Measurements from ENCODE around the gene KLHL26. TPM values are rescaled to one million over a fixed set of nuclear protein-coding genes. Genes with fewer than 3 reads are reported as not detected.

The KLHL26 gene
- polyA plus RNA-seq, 1 donor from 2014 or later: 4.7 TPM

DNA sequence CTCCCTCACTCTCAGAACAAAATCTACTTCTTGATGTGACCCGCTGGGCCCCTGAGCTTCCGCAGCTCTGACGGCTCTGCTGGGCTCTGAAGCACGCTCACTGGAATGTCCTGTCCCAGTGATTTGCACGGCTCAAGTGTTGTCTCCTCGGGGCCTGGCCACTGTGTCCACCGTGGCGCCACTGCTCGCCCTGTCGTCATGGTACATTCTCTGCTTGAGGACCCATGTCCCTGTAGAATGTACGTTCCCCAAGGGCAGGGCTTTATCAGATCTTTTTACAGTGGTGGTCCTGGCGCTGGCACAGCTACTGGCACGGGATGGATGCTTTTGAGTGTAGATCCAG is 12.1 kb downstream of the KLHL26 start:
- H3K27me3 ChIP-seq (ENCODE audit: insufficient read depth, low read depth, low read length): no peaks in the 10 kb centered on the region
- no peaks in the 10 kb centered on the region for H3K79me2 ChIP-seq (replicated peaks; ENCODE audit: insufficient read depth, low read length)
- no peak overlapping the region for H3K4me3 ChIP-seq (ENCODE audit: low read length)
- TF ChIP-seq EZH2 (IDR thresholded peaks at IDR 0.05; ENCODE audit: borderline replicate concordance, insufficient read depth, low read length, poor library complexity, severe bottlenecking): no peak
- H3K36me3 ChIP-seq (ENCODE audit: insufficient read depth, low read length): no peaks in the 10 kb centered on the region
- H3K27ac ChIP-seq (ENCODE audit: low read length): no peak overlapping the region
- H4K20me1 ChIP-seq (ENCODE audit: insufficient read depth): no peaks in the 10 kb centered on the region
- H3K9me3 ChIP-seq (ENCODE audit: low read length): no peaks in the 10 kb centered on the region
- no peak overlapping the region for H3K9ac ChIP-seq (ENCODE audit: low read length)
- no peaks in the 10 kb centered on the region for H3K9me2 ChIP-seq (ENCODE audit: insufficient read depth, low read length)
- no peak overlapping the region for H3K4me2 ChIP-seq (ENCODE audit: low read length)
- no peak overlapping the region for H2AFZ ChIP-seq (ENCODE audit: low read depth, low read length)
- H3F3A ChIP-seq (ENCODE audit: insufficient read depth, low read length, poor library complexity, severe bottlenecking): no peaks in the 10 kb centered on the region

- no peak for TF ChIP-seq REST (IDR thresholded peaks at IDR 0.05; ENCODE audit: borderline replicate concordance)
- peak; percentile 26 for TF ChIP-seq POLR2AphosphoS5 (IDR thresholded peaks at IDR 0.05)
- Histone ChIP-seq H3F3A (ENCODE audit: insufficient read depth, low read length, poor library complexity, severe bottlenecking) (no peaks in the 10 kb centered on the region), H3K9me2 (ENCODE audit: insufficient read depth, low read length) (no peaks in the 10 kb centered on the region), H3K9me3 (ENCODE audit: low read length) (no peaks in the 10 kb centered on the region), H3K9ac (ENCODE audit: low read length) (no peak overlapping the region), H3K36me3 (ENCODE audit: insufficient read depth, low read length) (no peaks in the 10 kb centered on the region), H3K79me2 (replicated peaks; ENCODE audit: insufficient read depth, low read length) (no peaks in the 10 kb centered on the region), H3K4me2 (ENCODE audit: low read length) (no peak overlapping the region), H2AFZ (ENCODE audit: low read depth, low read length) (no peak overlapping the region), H4K20me1 (ENCODE audit: insufficient read depth) (no peaks in the 10 kb centered on the region), H3K27me3 (ENCODE audit: insufficient read depth, low read depth, low read length) (no peaks in the 10 kb centered on the region), H3K27ac (ENCODE audit: low read length) (no peak overlapping the region), H3K4me3 (ENCODE audit: low read length) (no peak overlapping the region)
Measured at GRCh38 chr19:18649371-18650020, 12.7 kb downstream of the KLHL26 start.

DNA sequence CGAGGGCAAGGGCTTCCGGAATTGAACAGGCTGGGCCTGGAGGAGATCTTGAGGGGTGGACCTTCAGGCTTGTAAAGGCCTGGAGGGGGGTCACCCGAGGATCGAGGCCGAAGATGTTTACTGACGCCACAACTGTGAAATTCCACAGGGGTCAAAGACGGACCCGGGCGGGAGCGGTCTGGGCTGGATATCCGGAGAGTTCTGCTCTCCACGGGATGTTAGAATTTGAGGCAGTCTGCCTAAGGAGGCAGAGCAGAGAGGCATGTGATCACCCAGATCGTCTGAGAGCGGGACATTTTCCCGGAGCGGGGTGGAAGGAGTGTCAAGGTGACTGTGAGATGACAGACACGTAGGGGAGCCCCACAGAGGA is 13.2 kb downstream of the KLHL26 start:
- TF ChIP-seq EZH2 (IDR thresholded peaks at IDR 0.05; ENCODE audit: borderline replicate concordance, insufficient read depth, low read length, poor library complexity, severe bottlenecking) (no peak), POLR2AphosphoS5 (IDR thresholded peaks at IDR 0.05) (no peak), RAD21 (conservative IDR thresholded peaks at IDR 0.05) (no peak), TAF1 (IDR thresholded peaks at IDR 0.05; ENCODE audit: low read depth) (no peak), REST (IDR thresholded peaks at IDR 0.05; ENCODE audit: borderline replicate concordance) (no peak), EP300 (conservative IDR thresholded peaks at IDR 0.05; ENCODE audit: poor library complexity, severe bottlenecking) (no peak), CTCF (IDR thresholded peaks at IDR 0.05; ENCODE audit: poor library complexity, severe bottlenecking) (no peak), MXI1 (conservative IDR thresholded peaks at IDR 0.05; ENCODE audit: poor library complexity, severe bottlenecking) (no peak), SMC3 (conservative IDR thresholded peaks at IDR 0.05; ENCODE audit: poor library complexity) (no peak)
- Histone ChIP-seq H3F3A (ENCODE audit: insufficient read depth, low read length, poor library complexity, severe bottlenecking) (no peaks in the 10 kb centered on the region), H2AFZ (ENCODE audit: low read depth, low read length) (no peak overlapping the region), H3K9me2 (ENCODE audit: insufficient read depth, low read length) (no peaks in the 10 kb centered on the region), H3K4me3 (ENCODE audit: low read length) (no peak overlapping the region), H3K9me3 (ENCODE audit: low read length) (no peaks in the 10 kb centered on the region), H3K9ac (ENCODE audit: low read length) (no peak overlapping the region), H3K4me2 (ENCODE audit: low read length) (no peak overlapping the region), H3K27ac (ENCODE audit: low read length) (no peak overlapping the region), H3K36me3 (ENCODE audit: insufficient read depth, low read length) (no peaks in the 10 kb centered on the region), H3K27me3 (ENCODE audit: insufficient read depth, low read depth, low read length) (no peaks in the 10 kb centered on the region), H4K20me1 (ENCODE audit: insufficient read depth) (no peaks in the 10 kb centered on the region), H3K79me2 (replicated peaks; ENCODE audit: insufficient read depth, low read length) (no peaks in the 10 kb centered on the region)

Measured in neural cell (in vitro differentiated cells).